ENCODE results near the gene TRAK1.

Gene TRAK1

GRCh38 chr3:42119561-42120355 lies 28.6 kb downstream of the TRAK1 start:
- DNase-seq (ENCODE audit: insufficient read length, low spot score) = no peak
- FAIRE-seq = no peak
- TF ChIP-seq POLR2A (IDR thresholded peaks at IDR 0.05; ENCODE audit: low read depth, low read length) = no peak

- DNase-seq (ENCODE audit: insufficient read length, low spot score) = no peak
- FAIRE-seq = no peak
- TF ChIP-seq POLR2A (IDR thresholded peaks at IDR 0.05; ENCODE audit: low read depth, low read length) = no peak
Measured at GRCh38 chr3:42120866-42121265, 29.7 kb downstream of the TRAK1 start.

- DNase-seq (ENCODE audit: insufficient read length, low spot score) (no peak), FAIRE-seq (no peak)
- TF ChIP-seq POLR2A (IDR thresholded peaks at IDR 0.05; ENCODE audit: low read depth, low read length) = no peak
Measured at GRCh38 chr3:42122261-42123011, 31.3 kb downstream of the TRAK1 start.

GRCh38 chr3:42123012-42123581 lies 31.9 kb downstream of the TRAK1 start:
- DNase-seq (ENCODE audit: insufficient read length, low spot score) (peak; percentile 44), FAIRE-seq (no peak)
- no peak for TF ChIP-seq POLR2A (IDR thresholded peaks at IDR 0.05; ENCODE audit: low read depth, low read length)

GRCh38 chr3:42123824-42124658 lies 32.9 kb downstream of the TRAK1 start:
- DNase-seq (ENCODE audit: insufficient read length, low spot score) (no peak), FAIRE-seq (no peak)
- TF ChIP-seq POLR2A (IDR thresholded peaks at IDR 0.05; ENCODE audit: low read depth, low read length) = no peak

- FAIRE-seq = no peak
- no peak for TF ChIP-seq POLR2A (IDR thresholded peaks at IDR 0.05; ENCODE audit: low read depth, low read length)
- no peak for DNase-seq (ENCODE audit: insufficient read length, low spot score)
Measured at GRCh38 chr3:42127226-42127625, 36.1 kb downstream of the TRAK1 start.

GRCh38 chr3:42128526-42128925 lies 37.4 kb downstream of the TRAK1 start:
- no peak for TF ChIP-seq POLR2A (IDR thresholded peaks at IDR 0.05; ENCODE audit: low read depth, low read length)
- DNase-seq (ENCODE audit: insufficient read length, low spot score) (no peak), FAIRE-seq (no peak)

- TF ChIP-seq POLR2A (IDR thresholded peaks at IDR 0.05; ENCODE audit: low read depth, low read length) = no peak
- no peak for FAIRE-seq
- DNase-seq (ENCODE audit: insufficient read length, low spot score) = no peak
Measured at GRCh38 chr3:42129014-42129953, 38.1 kb downstream of the TRAK1 start.

- DNase-seq (ENCODE audit: insufficient read length, low spot score) (no peak), FAIRE-seq (no peak)
- no peak for TF ChIP-seq POLR2A (IDR thresholded peaks at IDR 0.05; ENCODE audit: low read depth, low read length)
Measured at GRCh38 chr3:42130007-42130328, 38.8 kb downstream of the TRAK1 start.

- FAIRE-seq (no peak), DNase-seq (ENCODE audit: insufficient read length, low spot score) (no peak)
- TF ChIP-seq POLR2A (IDR thresholded peaks at IDR 0.05; ENCODE audit: low read depth, low read length) = no peak
Measured at GRCh38 chr3:42130329-42131070, 39.3 kb downstream of the TRAK1 start.

- no peak for DNase-seq (ENCODE audit: insufficient read length, low spot score)
- FAIRE-seq = no peak
- no peak for TF ChIP-seq POLR2A (IDR thresholded peaks at IDR 0.05; ENCODE audit: low read depth, low read length)
Measured at GRCh38 chr3:42133500-42134298, 42.5 kb downstream of the TRAK1 start.
